H1 (cell line): Measurements from ENCODE around the gene KLHL17. TPM values are rescaled to one million over a fixed set of nuclear protein-coding genes. Genes with fewer than 3 reads are reported as not detected.

Experiments used
- CTCF ChIA-PET: fragments of 300-600 bp; sonication (Branson Sonifier 250); formaldehyde crosslinking; loops from one replicate; lab custom pipeline; 2021; ENCODE audit not compliant: partially characterized antibody; lab: Charles Lee
- POLR2A ChIA-PET: fragments of 300-600 bp; sonication (Branson Sonifier 250); formaldehyde crosslinking; loops from one replicate; lab custom pipeline; 2021; ENCODE audit warnings: inconsistent platforms; ENCODE audit not compliant: partially characterized antibody; lab: Charles Lee
- DNase-seq, 2 experiments: peaks; one replicate each; pipeline versions ENCODE4 v3.0.0 to v3.0.0-alpha.2; 2010 to 2022; ENCODE audit warnings: low spot score in 2 of 2, low read depth in 1 of 2, mixed read lengths in 1 of 2
- FAIRE-seq: peaks from 2 replicates; lab custom pipeline; 2011; peaks lifted over from hg19 to GRCh38; lab: Jason Lieb, UNC
- H2AFZ ChIP-seq: 2 replicates; pipeline ENCODE4 v1.8.1; 2012; ENCODE audit warnings: low read length, inconsistent platforms
- H2AK5ac ChIP-seq: 2 replicates; pipeline ENCODE4 v1.6.1; 2013; ENCODE audit warnings: low read depth, low read length
- H2BK120ac ChIP-seq: replicated peaks from 2 replicates; pipeline ENCODE3; 2013; ENCODE audit warnings: low read depth, low read length, inconsistent platforms
- H2BK12ac ChIP-seq: 2 replicates; pipeline ENCODE4 v1.6.1; 2013; ENCODE audit warnings: low read depth, low read length
- H2BK15ac ChIP-seq: 2 replicates; pipeline ENCODE4 v1.6.1; 2013; ENCODE audit warnings: low read length
- H2BK20ac ChIP-seq: 2 replicates; pipeline ENCODE4 v1.6.1; 2013; ENCODE audit warnings: low read length
- H2BK5ac ChIP-seq: 2 replicates; pipeline ENCODE4 v1.6.1; 2013; ENCODE audit warnings: low read depth, low read length
- H3K14ac ChIP-seq: 2 replicates; pipeline ENCODE4 v1.6.1; 2013; ENCODE audit warnings: inconsistent platforms; ENCODE audit not compliant: insufficient read length
- H3K18ac ChIP-seq: 2 replicates; pipeline ENCODE4 v1.6.1; 2013; ENCODE audit warnings: low read length; ENCODE audit errors: extremely low read depth
- H3K23ac ChIP-seq: 2 replicates; pipeline ENCODE4 v1.6.1; 2013; ENCODE audit warnings: inconsistent platforms; ENCODE audit not compliant: insufficient read length
- H3K23me2 ChIP-seq: 2 replicates; pipeline ENCODE4 v1.6.1; 2013; ENCODE audit warnings: low read depth, low read length
- H3K27ac ChIP-seq: 2 replicates; pipeline ENCODE4 v1.6.1; 2011; ENCODE audit warnings: low read depth, low read length, inconsistent platforms
- H3K27me3 ChIP-seq, 4 experiments: replicated peaks in 1 of 4; 1 replicate in 1 of 4; 2 replicates in 3 of 4; pipeline versions ENCODE4 v1.6.1 to v1.8.1; 2011 to 2013; ENCODE audit warnings: low read length in 3 of 4, mild to moderate bottlenecking in 3 of 4, inconsistent platforms in 2 of 4, mixed read lengths in 2 of 4, moderate library complexity in 1 of 4; ENCODE audit not compliant: control insufficient read depth in 3 of 4, insufficient read depth in 3 of 4; ENCODE audit errors: extremely low read depth in 1 of 4
- H3K36me3 ChIP-seq, 4 experiments: 2 replicates each; pipeline versions ENCODE4 v1.6.1 to v1.8.1; 2011 to 2013; ENCODE audit warnings: mild to moderate bottlenecking in 4 of 4, low read length in 3 of 4, moderate library complexity in 2 of 4, control low read depth in 1 of 4, inconsistent platforms in 1 of 4; ENCODE audit not compliant: insufficient read depth in 4 of 4, control insufficient read depth in 2 of 4
- H3K4ac ChIP-seq: replicated peaks from 2 replicates; pipeline ENCODE3; 2013; ENCODE audit warnings: low read length, low read depth, mixed read lengths, inconsistent platforms; ENCODE audit not compliant: insufficient read length
- H3K4me1 ChIP-seq, 4 experiments: replicated peaks in 1 of 4; 1 replicate in 1 of 4; 2 replicates in 3 of 4; pipeline versions ENCODE4 v1.6.1 to v1.8.1; 2011 to 2013; ENCODE audit warnings: low read length in 3 of 4, inconsistent platforms in 2 of 4, mixed read lengths in 1 of 4; ENCODE audit not compliant: insufficient read depth in 4 of 4, control insufficient read depth in 3 of 4
- H3K4me2 ChIP-seq, 2 experiments: 2 replicates each; pipeline versions ENCODE4 v1.6.1 to v1.8.1; 2011 to 2013; ENCODE audit warnings: low read depth in 2 of 2, low read length in 2 of 2, control low read depth in 1 of 2, inconsistent platforms in 1 of 2, mild to moderate bottlenecking in 1 of 2; ENCODE audit not compliant: insufficient read depth in 1 of 2
- H3K4me3 ChIP-seq, 4 experiments: fragments of 200-600, 300-600 bp in 1 of 4; sonication (generic), shearing (Covaris generic), sonication (Bioruptor Twin) in 1 of 4; 2 replicates each; pipeline versions ENCODE4 v1.5.1 to v1.8.1; 2011 to 2016; ENCODE audit warnings: low read length in 4 of 4, low read depth in 3 of 4, control low read depth in 2 of 4, inconsistent platforms in 2 of 4, mild to moderate bottlenecking in 2 of 4, mixed read lengths in 1 of 4, moderate library complexity in 1 of 4; ENCODE audit not compliant: insufficient read depth in 2 of 4; ENCODE audit errors: extremely low read depth in 1 of 4
- H3K56ac ChIP-seq: replicated peaks from 2 replicates; pipeline ENCODE3; 2013; ENCODE audit warnings: low read depth, mild to moderate bottlenecking, mixed read lengths, low read length, inconsistent platforms; ENCODE audit not compliant: insufficient read length
- H3K79me1 ChIP-seq: 2 replicates; pipeline ENCODE4 v1.6.1; 2013; ENCODE audit warnings: low read depth, low read length, control low read depth
- H3K79me2 ChIP-seq, 2 experiments: 2 replicates each; pipeline versions ENCODE4 v1.6.1 to v1.8.1; 2012 to 2013; ENCODE audit warnings: low read length in 2 of 2, mild to moderate bottlenecking in 2 of 2, inconsistent platforms in 1 of 2; ENCODE audit not compliant: insufficient read depth in 2 of 2, control insufficient read depth in 1 of 2
- H3K9ac ChIP-seq, 4 experiments: replicated peaks in 1 of 4; 1 replicate in 1 of 4; 2 replicates in 3 of 4; pipeline versions ENCODE4 v1.6.1 to v1.8.1; 2011 to 2013; ENCODE audit warnings: low read depth in 3 of 4, low read length in 3 of 4, control low read depth in 2 of 4, mild to moderate bottlenecking in 2 of 4, moderate library complexity in 2 of 4, inconsistent platforms in 1 of 4; ENCODE audit errors: extremely low read depth in 1 of 4
- H3K9me3 ChIP-seq, 2 experiments: 2 replicates each; pipeline versions ENCODE4 v1.6.1 to v1.8.1; 2012 to 2013; ENCODE audit warnings: mild to moderate bottlenecking in 2 of 2, moderate library complexity in 2 of 2, control low read depth in 1 of 2, inconsistent platforms in 1 of 2, low read depth in 1 of 2, low read length in 1 of 2, mixed read lengths in 1 of 2; ENCODE audit not compliant: insufficient read depth in 2 of 2
- H4K20me1 ChIP-seq, 2 experiments: replicated peaks in 1 of 2; 2 replicates each; pipeline versions ENCODE3 to v1.8.1; 2011 to 2013; ENCODE audit warnings: inconsistent platforms in 2 of 2, low read length in 2 of 2, mild to moderate bottlenecking in 1 of 2; ENCODE audit not compliant: insufficient read depth in 2 of 2, control insufficient read depth in 1 of 2
- H4K5ac ChIP-seq: 2 replicates; pipeline ENCODE4 v1.6.1; 2013; ENCODE audit warnings: low read length, low read depth, mixed read lengths, inconsistent platforms; ENCODE audit not compliant: insufficient read length
- H4K8ac ChIP-seq: 2 replicates; pipeline ENCODE4 v1.8.0; 2013; ENCODE audit warnings: mild to moderate bottlenecking, moderate library complexity, low read length, inconsistent platforms; ENCODE audit not compliant: insufficient read depth; ENCODE audit errors: extremely low read depth
- H4K91ac ChIP-seq: replicated peaks from 2 replicates; pipeline ENCODE3; 2013; ENCODE audit warnings: low read length, mixed read lengths, inconsistent platforms; ENCODE audit not compliant: insufficient read length
- SAP30 ChIP-seq: fragments of 300-600 bp; sonication (generic); IDR thresholded peaks from 2 replicates; pipeline ENCODE4 v1.7.1; 2012; ENCODE audit warnings: low read length, moderate library complexity, mild to moderate bottlenecking, inconsistent platforms; ENCODE audit not compliant: insufficient read depth, insufficient replicate concordance
- SIN3A ChIP-seq, 2 experiments: IDR thresholded peaks in 1 of 2; conservative IDR thresholded peaks in 1 of 2; 2 replicates each; pipeline ENCODE4 v1.6.1; 2011 to 2012; ENCODE audit warnings: low read length in 2 of 2, improper control_type of control experiment in 1 of 2, low read depth in 1 of 2, mild to moderate bottlenecking in 1 of 2
- SP2 ChIP-seq: IDR thresholded peaks from 2 replicates; pipeline ENCODE4 v1.6.1; 2012; ENCODE audit warnings: mild to moderate bottlenecking, low read length, inconsistent platforms
- YY1 ChIP-seq: IDR thresholded peaks from 2 replicates; pipeline ENCODE4 v1.6.1; 2011; ENCODE audit warnings: low read depth, mild to moderate bottlenecking, low read length
- WGBS, 2 experiments: shearing (Covaris generic) in 1 of 2; methylation state at CpG; one replicate each; pipeline versions ENCODE4 v1.1.6 to v1.1.7; 2013 to 2015; ENCODE audit warnings: low lambda C conversion rate in 2 of 2, mixed read lengths in 2 of 2, inconsistent platforms in 1 of 2, low coverage in 1 of 2, missing lambda C conversion rate in 1 of 2; ENCODE audit not compliant: insufficient replicate concordance in 2 of 2, insufficient coverage in 1 of 2, insufficient read length in 1 of 2; ENCODE audit errors: extremely low coverage in 1 of 2, missing lambda C conversion rate in 1 of 2; 5-methylcytosine and 5-hydroxymethylcytosine counted together
- polyA plus RNA-seq, 7 experiments: library from polyadenylated mRNA; depleted of rRNA in 3 of 7; stranded (reverse) in 5 of 7; unstranded in 2 of 7; fragments of >200 nt in 5 of 7; fragments of 200-250 nt in 2 of 7; gene quantifications; 1 replicate in 5 of 7; 2 replicates in 1 of 7; 4 replicates in 1 of 7; pipeline versions ENCODE4 v1.2.1 to v1.2.3, GENCODE V29; 2011 to 2013; ENCODE audit warnings: missing spikeins in 2 of 7, mixed read lengths in 2 of 7
- total RNA-seq: library from RNA; stranded (reverse); fragmentation: NEBNext Ultra II Directional; extraction: Animal tissue kit (Norgen Biotek cat#: 25700); gene quantifications from 2 replicates; pipeline ENCODE4 v1.2.1, GENCODE V29; 2021
- TF ChIP-seq, protein P1 (sequence below), 3 experiments: IDR thresholded peaks; 1 replicate in 2 of 3; 2 replicates in 1 of 3; pipeline versions ENCODE4 v1.5.1 to v1.6.1; 2011; ENCODE audit warnings: low read length in 3 of 3, mild to moderate bottlenecking in 3 of 3, inconsistent platforms in 2 of 3, low read depth in 1 of 3, moderate library complexity in 1 of 3; ENCODE audit not compliant: insufficient read depth in 1 of 3; ENCODE audit errors: control extremely low read depth in 1 of 3

The KLHL17 gene
- total and polyA plus RNA-seq, 2 of the 8 experiments (the other 6 are each of a cell fraction or from before 2014, with no cell fraction given) = 32.6 to 36.1 TPM

DNA sequence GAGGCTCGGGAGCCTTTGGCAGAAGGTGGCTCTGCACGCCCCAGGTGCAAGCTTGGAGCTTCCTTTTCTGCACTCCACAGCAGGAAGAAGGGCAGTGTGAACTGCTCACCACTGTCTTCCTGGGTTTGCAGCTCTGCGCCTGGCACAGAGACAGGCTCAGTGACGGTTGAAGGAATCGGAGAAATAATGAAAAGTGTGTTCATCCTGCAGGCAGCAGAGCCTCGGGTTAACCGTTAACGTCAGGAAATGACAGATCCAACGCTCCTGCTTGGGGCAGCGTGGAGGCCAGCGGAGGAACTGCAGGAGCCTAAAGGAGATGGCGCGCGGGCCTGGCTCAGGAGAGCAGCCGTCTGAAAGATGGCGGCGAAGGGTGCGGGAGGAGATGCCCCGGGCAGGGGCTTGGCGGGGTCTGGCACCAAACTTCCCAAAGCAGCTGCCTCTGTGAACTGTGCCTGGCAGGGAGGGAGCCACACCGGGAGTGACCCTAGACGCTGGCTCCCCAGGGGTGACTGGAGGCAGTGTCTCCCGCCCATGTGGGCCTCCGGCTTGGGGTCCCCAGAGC is 47.6 kb upstream of the KLHL17 start:
- CTCF ChIA-PET = interaction anchor here (0.9 to 2.0 kb wide), 8 partner anchors 8 to 32 kb away, joined by 3 to 18 read pairs (median 6); partner anchors contain the start of gene SAMD11
- no peak for FAIRE-seq

More for the DNA sequence above, 47.6 kb upstream of the KLHL17 start:
- Histone ChIP-seq H2BK15ac (peak overlapping the region; percentile 81; the same call in 1 of the 2 replicates), H4K20me1 (peaks cover 5 to 9% of the 10 kb centered on the region in 2 experiments), H2BK20ac (peak overlapping the region; percentile 29; the same call in 1 of the 2 replicates), H3K27me3 (peaks cover 0 to 72% (median 45%) of the 10 kb centered on the region in 4 experiments; a peak in 6 of 7 replicates), H3K4me3 (no peak overlapping the region), H2BK120ac (no peak overlapping the region), H3K9me3 (no peaks in the 10 kb centered on the region; a peak in 1 of 4 replicates), H4K8ac (no peak overlapping the region; the same call in 1 of the 2 replicates), H2BK12ac (0 out of 2 replicates have a peak overlapping the region, but pooled peaks have one; percentile 9), H3K14ac (no peak overlapping the region), H4K5ac (no peak overlapping the region), H3K9ac (no peak overlapping the region), H3K4me2 (no peak overlapping the region), H2BK5ac (no peak overlapping the region), H2AFZ (no peak overlapping the region), H3K23ac (no peak overlapping the region), H3K4ac (no peak overlapping the region), H3K79me1 (no peaks in the 10 kb centered on the region), H3K56ac (no peak overlapping the region), H4K91ac (no peak overlapping the region), H3K23me2 (no peaks in the 10 kb centered on the region), H3K36me3 (no peaks in the 10 kb centered on the region), H2AK5ac (no peak overlapping the region), H3K18ac (no peak overlapping the region), H3K79me2 (no peaks in the 10 kb centered on the region), H3K27ac (no peak overlapping the region), H3K4me1 (no peaks in the 10 kb centered on the region; a peak in 1 of 7 replicates)
- WGBS, 2 experiments = 61% methylated on average over 24 of the region's 24 CpGs; no CpG with 5 or more reads in 1 of the 2 experiments
- peak in 1 of 2 experiments; percentile 63 for DNase-seq
- POLR2A ChIA-PET = interaction anchor here (0.9 to 2.2 kb wide), 4 partner anchors 10 to 18 kb away, joined by 3 to 7 read pairs (median 4); partner anchors contain the start of gene SAMD11
- TF ChIP-seq, protein P1, sequence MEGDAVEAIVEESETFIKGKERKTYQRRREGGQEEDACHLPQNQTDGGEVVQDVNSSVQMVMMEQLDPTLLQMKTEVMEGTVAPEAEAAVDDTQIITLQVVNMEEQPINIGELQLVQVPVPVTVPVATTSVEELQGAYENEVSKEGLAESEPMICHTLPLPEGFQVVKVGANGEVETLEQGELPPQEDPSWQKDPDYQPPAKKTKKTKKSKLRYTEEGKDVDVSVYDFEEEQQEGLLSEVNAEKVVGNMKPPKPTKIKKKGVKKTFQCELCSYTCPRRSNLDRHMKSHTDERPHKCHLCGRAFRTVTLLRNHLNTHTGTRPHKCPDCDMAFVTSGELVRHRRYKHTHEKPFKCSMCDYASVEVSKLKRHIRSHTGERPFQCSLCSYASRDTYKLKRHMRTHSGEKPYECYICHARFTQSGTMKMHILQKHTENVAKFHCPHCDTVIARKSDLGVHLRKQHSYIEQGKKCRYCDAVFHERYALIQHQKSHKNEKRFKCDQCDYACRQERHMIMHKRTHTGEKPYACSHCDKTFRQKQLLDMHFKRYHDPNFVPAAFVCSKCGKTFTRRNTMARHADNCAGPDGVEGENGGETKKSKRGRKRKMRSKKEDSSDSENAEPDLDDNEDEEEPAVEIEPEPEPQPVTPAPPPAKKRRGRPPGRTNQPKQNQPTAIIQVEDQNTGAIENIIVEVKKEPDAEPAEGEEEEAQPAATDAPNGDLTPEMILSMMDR (IDR thresholded peaks at IDR 0.05; ENCODE audit: control extremely low read depth in 1 of 3, insufficient read depth in 1 of 3, low read depth in 1 of 3, low read length in 3 of 3) = peak in 2 of 3 experiments; percentile 18 to 52; a peak in 2 of 4 replicates
- TF ChIP-seq SP2 (no peak), SIN3A (conservative IDR thresholded peaks at IDR 0.05 in 1 of 2, IDR thresholded peaks at IDR 0.05 in 1 of 2; ENCODE audit: low read depth in 1 of 2, low read length in 2 of 2) (peak in 1 of 2 experiments; percentile 38; a peak in 1 of 4 replicates), SAP30 (no peak), YY1 (peak; percentile 78)
